Fibroblast of the aortic adventitia (primary cell): ENCODE results near the gene MICOS13. TPM values are rescaled to one million over a fixed set of nuclear protein-coding genes. Genes with fewer than 3 reads are reported as not detected.
"Not testable (repeated sequence)": the region's sequence is repeated elsewhere in the genome, so short reads cannot be mapped to it uniquely, and the experiment has no call there.

Experiments used
- DNase-seq: peaks from one replicate; pipeline ENCODE4 v3.0.0-alpha.2; 2010; ENCODE audit warnings: low read depth
- H3K4me3 ChIP-seq: 2 replicates; pipeline ENCODE4 v1.5.1; 2011; ENCODE audit warnings: low read depth, mild to moderate bottlenecking, control low read depth, low read length, moderate library complexity
- total RNA-seq: library from RNA; depleted of rRNA; stranded (reverse); fragments of >200 nt; gene quantifications from 2 replicates; pipeline ENCODE4 v1.2.3, GENCODE V29; 2012; ENCODE audit warnings: low replicate concordance
- TF ChIP-seq, protein P1 (sequence below): IDR thresholded peaks from 2 replicates; pipeline ENCODE4 v1.5.1; 2011; ENCODE audit warnings: mild to moderate bottlenecking, low read length, control low read depth, inconsistent platforms; ENCODE audit not compliant: insufficient read depth

The MICOS13 gene
- total RNA-seq, 1 donor = 31.1 TPM

DNA sequence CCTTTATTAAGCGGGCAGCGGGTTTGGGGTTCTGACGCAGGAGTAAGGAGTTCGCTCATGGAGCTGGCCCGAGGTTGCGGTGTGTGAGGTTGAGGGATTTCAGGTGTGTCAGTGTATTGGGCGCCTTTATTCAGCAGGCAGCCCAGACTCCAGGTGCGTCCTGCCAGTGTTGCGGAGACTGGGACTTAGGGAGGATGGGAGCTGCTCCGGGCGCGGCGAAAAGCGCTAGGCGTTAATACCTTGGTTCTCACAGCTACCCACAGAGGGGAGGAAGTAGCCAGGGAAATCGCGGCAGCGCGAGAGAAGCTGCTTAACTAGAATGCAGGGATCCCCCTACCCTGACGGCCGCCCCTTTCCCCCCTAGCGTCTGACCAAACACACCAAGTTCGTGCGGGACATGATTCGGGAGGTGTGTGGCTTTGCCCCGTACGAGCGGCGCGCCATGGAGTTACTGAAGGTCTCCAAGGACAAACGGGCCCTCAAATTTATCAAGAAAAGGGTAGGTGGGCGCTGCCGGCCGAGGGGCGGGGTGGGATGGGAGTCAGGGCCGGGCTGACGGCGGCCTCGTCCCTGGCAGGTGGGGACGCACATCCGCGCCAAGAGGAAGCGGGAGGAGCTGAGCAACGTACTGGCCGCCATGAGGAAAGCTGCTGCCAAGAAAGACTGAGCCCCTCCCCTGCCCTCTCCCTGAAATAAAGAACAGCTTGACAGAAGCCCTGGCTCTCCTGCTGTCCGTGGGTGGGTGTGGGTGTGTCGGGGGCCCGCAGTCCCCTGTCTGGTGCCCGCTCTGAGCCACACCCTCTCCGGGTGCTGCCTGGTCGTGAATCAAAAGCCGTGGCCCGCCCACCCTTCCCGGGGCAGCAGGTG lies 10.9 kb upstream of the MICOS13 start:
- peak overlapping the region; percentile 93 for H3K4me3 ChIP-seq
- peak; percentile 78 for DNase-seq
- TF ChIP-seq, protein P1, sequence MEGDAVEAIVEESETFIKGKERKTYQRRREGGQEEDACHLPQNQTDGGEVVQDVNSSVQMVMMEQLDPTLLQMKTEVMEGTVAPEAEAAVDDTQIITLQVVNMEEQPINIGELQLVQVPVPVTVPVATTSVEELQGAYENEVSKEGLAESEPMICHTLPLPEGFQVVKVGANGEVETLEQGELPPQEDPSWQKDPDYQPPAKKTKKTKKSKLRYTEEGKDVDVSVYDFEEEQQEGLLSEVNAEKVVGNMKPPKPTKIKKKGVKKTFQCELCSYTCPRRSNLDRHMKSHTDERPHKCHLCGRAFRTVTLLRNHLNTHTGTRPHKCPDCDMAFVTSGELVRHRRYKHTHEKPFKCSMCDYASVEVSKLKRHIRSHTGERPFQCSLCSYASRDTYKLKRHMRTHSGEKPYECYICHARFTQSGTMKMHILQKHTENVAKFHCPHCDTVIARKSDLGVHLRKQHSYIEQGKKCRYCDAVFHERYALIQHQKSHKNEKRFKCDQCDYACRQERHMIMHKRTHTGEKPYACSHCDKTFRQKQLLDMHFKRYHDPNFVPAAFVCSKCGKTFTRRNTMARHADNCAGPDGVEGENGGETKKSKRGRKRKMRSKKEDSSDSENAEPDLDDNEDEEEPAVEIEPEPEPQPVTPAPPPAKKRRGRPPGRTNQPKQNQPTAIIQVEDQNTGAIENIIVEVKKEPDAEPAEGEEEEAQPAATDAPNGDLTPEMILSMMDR = no peak

DNA sequence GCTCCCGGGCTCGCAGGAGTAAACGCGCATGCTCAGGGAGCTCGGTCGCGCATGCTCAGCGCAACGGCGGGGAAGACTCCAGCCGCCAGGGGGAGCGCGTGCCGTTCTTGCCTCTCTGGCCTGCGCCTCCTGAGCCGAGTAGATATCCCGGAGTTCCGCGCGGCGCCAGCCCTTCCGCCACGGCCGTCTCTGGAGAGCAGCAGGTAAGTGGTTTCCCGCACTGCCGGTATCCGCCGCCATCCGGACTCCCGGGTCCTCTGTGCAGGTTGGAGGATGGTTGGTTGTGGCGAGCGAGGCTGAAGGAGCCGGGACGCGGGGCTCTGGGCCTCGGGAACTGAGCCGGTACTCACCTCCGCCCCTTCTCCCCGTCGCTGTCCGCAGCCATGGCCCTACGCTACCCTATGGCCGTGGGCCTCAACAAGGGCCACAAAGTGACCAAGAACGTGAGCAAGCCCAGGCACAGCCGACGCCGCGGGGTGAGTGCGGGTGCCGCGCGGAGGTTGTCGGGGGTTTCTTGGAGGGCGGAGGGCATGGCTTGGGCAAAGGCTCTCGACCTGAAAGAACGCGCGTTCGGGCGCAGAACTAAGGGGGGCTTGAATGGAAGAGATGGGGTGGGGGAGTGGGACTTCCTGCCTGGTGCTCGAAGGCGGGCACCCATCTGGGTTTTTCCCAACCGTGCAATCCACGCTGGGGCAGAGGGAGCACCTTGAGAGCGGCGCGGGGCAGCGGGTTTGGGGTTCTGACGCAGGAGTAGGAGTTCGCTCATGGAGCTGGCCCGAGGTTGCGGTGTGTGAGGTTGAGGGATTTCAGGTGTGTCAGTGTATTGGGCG lies 10.0 kb upstream of the MICOS13 start, which contains the start of gene RPL36:
Gene RPL36 (plus strand): TSS at position 171 of the 830 bp plus-strand sequence. CDS start 213 bp downstream, at position 384.
- peak within 1 kb of the TSS; percentile 93 for H3K4me3 ChIP-seq
- TF ChIP-seq, protein P1 = peak; percentile 96
- DNase-seq = peak; percentile 95

DNA sequence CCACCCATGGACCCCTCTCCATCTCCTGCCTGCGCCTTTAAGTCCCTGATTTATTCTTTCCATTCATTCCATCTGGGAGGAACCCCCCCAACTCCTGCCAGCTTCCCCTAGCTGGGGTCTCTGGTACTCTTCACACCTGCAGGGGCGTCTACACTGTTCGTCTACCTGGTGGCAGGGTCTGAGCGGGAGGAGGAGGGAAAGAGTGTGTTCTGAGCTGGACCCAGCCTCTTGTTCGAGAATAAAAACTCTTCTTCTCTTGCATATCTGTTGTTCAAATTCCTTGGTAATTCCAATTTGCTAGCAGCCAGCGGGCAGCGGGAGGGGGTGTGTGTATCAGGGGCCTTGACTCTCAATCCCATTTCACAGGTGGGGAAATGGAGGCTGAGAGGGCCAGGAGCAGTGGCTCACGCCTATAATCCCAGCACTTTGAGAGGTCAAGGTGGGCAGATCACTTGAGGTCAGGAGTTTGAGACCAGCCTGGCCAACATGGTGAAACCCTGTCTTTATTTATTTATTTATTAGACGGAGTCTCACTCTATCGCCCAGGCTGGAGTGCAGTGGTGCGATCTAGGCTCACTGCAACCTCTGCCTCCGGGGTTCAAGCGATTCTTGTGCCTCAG lies 8.1 kb upstream of the MICOS13 start:
- H3K4me3 ChIP-seq, DNase-seq: not testable (repeated sequence)

DNA sequence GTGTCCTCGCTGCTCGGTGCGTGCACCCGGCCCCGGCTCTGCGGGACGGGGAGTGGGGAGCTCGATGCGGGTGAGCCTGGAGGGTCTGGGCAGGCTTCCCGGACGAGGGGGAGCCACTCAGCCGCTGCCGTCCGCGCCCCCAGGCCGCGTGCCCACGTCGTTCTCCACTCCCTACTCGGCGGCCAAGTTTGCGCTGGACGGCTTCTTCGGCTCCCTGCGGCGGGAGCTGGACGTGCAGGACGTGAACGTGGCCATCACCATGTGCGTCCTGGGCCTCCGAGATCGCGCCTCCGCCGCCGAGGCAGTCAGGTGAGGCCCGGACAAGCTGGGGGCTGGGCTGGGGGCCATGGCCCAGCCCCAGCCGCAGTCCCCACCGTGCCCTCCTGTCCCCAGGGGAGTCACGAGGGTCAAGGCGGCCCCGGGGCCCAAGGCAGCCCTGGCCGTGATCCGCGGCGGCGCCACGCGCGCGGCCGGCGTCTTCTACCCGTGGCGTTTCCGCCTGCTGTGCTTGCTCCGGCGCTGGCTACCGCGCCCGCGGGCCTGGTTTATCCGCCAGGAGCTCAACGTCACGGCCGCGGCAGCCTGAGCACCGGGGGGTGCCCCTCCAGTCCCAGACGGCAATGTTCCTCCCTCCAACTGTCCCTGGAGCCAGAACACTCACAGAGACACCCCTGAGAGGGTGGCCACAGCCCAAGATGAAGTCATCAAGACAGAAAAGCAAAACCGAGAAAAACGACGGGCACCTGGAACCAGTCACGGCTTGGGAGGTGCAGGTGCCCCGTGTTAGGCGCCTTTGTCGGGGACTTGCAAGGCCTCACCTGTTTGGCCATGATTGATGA lies 7.3 kb upstream of the MICOS13 start:
- no peak for DNase-seq
- TF ChIP-seq, protein P1 = no peak

DNA sequence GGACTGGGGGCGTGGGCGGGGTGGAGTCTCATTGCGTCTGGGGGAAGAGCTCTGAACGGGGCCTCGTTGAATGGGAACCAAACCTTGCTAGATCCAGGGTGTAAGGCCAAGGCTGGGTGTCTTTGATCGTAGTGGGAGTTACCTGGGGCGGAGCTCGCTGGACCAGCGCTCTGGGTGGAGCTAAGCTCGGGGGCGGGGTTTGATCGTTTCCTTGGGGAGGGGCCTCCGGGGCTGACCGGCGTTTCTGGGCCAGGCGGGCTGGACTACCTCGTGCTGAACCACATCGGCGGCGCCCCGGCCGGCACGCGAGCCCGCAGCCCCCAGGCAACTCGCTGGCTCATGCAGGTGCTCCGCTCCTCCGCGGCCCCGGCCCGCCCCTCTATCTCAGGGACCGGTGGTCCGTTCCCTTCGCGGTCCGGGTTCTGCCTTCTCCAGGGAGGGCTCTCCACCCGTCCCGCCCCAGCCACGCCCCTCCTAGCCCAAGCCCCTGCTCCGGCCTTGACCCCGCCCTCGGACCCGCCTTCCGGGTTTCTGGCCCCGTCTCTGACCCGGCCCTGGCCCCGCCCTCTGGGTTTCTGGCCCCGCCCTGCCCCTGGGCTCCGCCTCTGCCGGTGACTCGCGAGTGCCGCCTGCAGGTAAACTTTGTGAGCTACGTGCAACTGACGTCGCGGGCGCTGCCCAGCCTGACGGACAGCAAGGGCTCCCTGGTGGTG lies 6.5 kb upstream of the MICOS13 start:
- TF ChIP-seq, protein P1 = peak; percentile 90
- DNase-seq = peak; percentile 90

More for the DNA sequence above, 7.3 kb upstream of the MICOS13 start:
- peak overlapping the region; percentile 60 for H3K4me3 ChIP-seq

DNA sequence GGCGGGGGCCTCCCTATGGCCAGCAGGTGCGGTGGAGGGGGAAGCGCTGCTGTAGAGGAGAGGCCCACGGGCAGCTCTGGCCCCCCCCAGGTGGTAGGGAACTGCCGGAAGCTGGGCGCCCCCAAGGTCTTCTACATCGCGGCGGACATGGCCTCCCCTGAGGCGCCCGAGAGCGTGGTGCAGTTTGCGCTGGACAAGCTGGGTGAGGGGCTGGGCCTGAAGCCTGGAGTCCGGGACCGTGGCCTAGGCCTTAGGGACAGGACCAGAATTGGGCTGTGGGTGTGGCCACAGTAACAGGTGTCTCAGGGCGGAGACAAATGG lies 6.0 kb upstream of the MICOS13 start:
- H3K4me3 ChIP-seq = peak overlapping the region; percentile 70
- DNase-seq = no peak
- TF ChIP-seq, protein P1 = no peak

More for the DNA sequence above, 6.5 kb upstream of the MICOS13 start:
- H3K4me3 ChIP-seq = peak overlapping the region; percentile 70
